Brain microvascular endothelial cell (primary cell): ENCODE results near the gene S100A4.

Experiments used
- DNase-seq: peaks from one replicate; pipeline ENCODE4 v3.0.0-alpha.2; 2020
- H3K27ac ChIP-seq: fragments of 250-450 bp; sonication (Bioruptor Pico); 2 replicates; pipeline ENCODE4 v1.5.1; 2020; ENCODE audit warnings: mild to moderate bottlenecking, moderate library complexity
- H3K27me3 ChIP-seq: fragments of 250-450 bp; sonication (Bioruptor Pico); replicated peaks from 2 replicates; pipeline ENCODE4 v1.5.1; 2020; ENCODE audit warnings: mild to moderate bottlenecking
- H3K36me3 ChIP-seq: fragments of 250-450 bp; sonication (Bioruptor Pico); replicated peaks from 2 replicates; pipeline ENCODE4 v1.5.1; 2020; ENCODE audit warnings: mild to moderate bottlenecking
- H3K4me3 ChIP-seq: 2 replicates; pipeline ENCODE4 v1.5.1; 2011; ENCODE audit warnings: low read depth, mild to moderate bottlenecking, control low read depth, low read length, moderate library complexity
- CTCF ChIP-seq: IDR thresholded peaks from 2 replicates; pipeline ENCODE4 v1.5.1; 2011; ENCODE audit warnings: low read depth, mild to moderate bottlenecking, moderate library complexity, low read length, control low read depth, inconsistent platforms; ENCODE audit errors: missing control alignments
- in situ Hi-C: cut with HindIII; loops from 2 replicates; pipeline ENCODE4 v1.10.0; 2017; ENCODE audit warnings: low sequenced_read_pairs, low pct_ligation_motif_present

Gene S100A4

GRCh38 chr1:153536671-153537375 is 8.8 kb downstream of the S100A4 start:
- DNase-seq: no peak
- TF ChIP-seq CTCF: no peak
- H3K36me3 ChIP-seq: no peaks in the 10 kb centered on the region
- in situ Hi-C loops: no loop called here
- H3K27me3 ChIP-seq: no peaks in the 10 kb centered on the region
- peak overlapping the region; percentile 74 for H3K4me3 ChIP-seq
- H3K27ac ChIP-seq: no peak overlapping the region

- peak; percentile 61 for DNase-seq
- Histone ChIP-seq H3K36me3 (no peaks in the 10 kb centered on the region), H3K27ac (peak overlapping the region; percentile 68), H3K4me3 (peak overlapping the region; percentile 74), H3K27me3 (no peaks in the 10 kb centered on the region)
- no peak for TF ChIP-seq CTCF
- in situ Hi-C loops: no loop called here
Observed at GRCh38 chr1:153536012-153536670, 9.5 kb downstream of the S100A4 start.

- Histone ChIP-seq H3K27ac (peak within 1 kb of the TSS; percentile 68), H3K36me3 (no peaks in the 10 kb centered on the region), H3K27me3 (no peaks in the 10 kb centered on the region), H3K4me3 (peak within 1 kb of the TSS; percentile 74)
- no peak for TF ChIP-seq CTCF
- DNase-seq: no peak
- in situ Hi-C loops: no loop called here
Observed at GRCh38 chr1:153535242-153536011, 10.2 kb downstream of the S100A4 start, which contains the start of gene S100A6. Gene S100A6, minus strand, starts transcription at chr1:153535991. Its CDS starts 652 bp downstream, at chr1:153535339.

GRCh38 chr1:153534925-153535241 is 10.7 kb downstream of the S100A4 start:
- in situ Hi-C loops: no loop called here
- TF ChIP-seq CTCF: no peak
- H3K4me3 ChIP-seq: peak overlapping the region; percentile 74
- peak overlapping the region; percentile 68 for H3K27ac ChIP-seq
- no peak for DNase-seq
- no peaks in the 10 kb centered on the region for H3K36me3 ChIP-seq
- no peaks in the 10 kb centered on the region for H3K27me3 ChIP-seq

GRCh38 chr1:153534226-153534924 is 11.2 kb downstream of the S100A4 start:
- H3K36me3 ChIP-seq: no peaks in the 10 kb centered on the region
- DNase-seq: no peak
- in situ Hi-C loops: no loop called here

More at GRCh38 chr1:153534226-153534924, 11.2 kb downstream of the S100A4 start:
- no peak for TF ChIP-seq CTCF
- peak overlapping the region; percentile 74 for H3K4me3 ChIP-seq
- H3K27me3 ChIP-seq: no peaks in the 10 kb centered on the region
- peak overlapping the region; percentile 88 for H3K27ac ChIP-seq
